HG02678 (cell line): ENCODE data around the gene POLR3K.

Source experiments
- ATAC-seq: cut with Tn5 transposase; IDR thresholded peaks from one replicate; pipeline ENCODE4 v1.9.1; 2021; ENCODE audit warnings: mild to moderate bottlenecking, moderate library complexity; ENCODE audit not compliant: unreplicated experiment

The POLR3K gene

GRCh38 chr16:66309-67182 is 13.1 kb upstream of the POLR3K start:
- no peak for ATAC-seq

- ATAC-seq, result no peak
Observed at GRCh38 chr16:65745-66144, 12.3 kb upstream of the POLR3K start.

DNA sequence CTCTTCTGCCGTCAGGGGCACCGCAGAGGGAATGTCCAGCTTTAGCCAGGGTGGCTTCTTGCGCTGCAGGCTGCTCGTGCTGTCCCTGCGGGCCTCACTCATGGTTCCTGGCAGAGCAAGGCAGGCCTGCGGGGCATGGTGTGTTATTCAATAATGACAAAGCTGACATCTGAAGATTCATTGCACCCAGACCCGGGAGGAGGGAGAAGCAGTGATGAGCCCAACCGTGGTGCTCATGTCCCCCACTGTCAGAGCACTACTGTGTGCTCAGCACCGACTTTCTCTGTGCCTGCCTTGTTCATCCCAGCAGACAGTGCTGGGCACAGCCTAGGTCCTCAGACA is 11.5 kb upstream of the POLR3K start:
- no peak for ATAC-seq

- no peak for ATAC-seq
Observed at GRCh38 chr16:63998-64913, 10.8 kb upstream of the POLR3K start.

DNA sequence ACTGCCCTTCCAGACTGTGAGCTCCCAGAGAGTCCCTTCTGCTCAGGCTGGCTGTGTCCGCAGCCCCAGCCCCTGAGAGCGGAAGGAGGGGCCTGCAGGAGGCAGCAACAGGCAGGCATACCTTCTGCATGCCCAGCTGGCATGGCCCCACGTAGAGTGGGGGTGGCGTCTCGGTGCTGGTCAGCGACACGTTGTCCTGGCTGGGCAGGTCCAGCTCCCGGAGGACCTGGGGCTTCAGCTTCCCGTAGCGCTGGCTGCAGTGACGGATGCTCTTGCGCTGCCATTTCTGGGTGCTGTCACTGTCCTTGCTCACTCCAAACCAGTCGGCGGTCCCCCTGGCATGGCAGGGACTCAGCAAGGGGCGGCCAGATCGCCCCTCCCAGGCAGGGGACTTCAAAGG is 10.1 kb upstream of the POLR3K start:
- ATAC-seq, result no peak

- no peak for ATAC-seq
Observed at GRCh38 chr16:62968-63391, 9.6 kb upstream of the POLR3K start.

DNA sequence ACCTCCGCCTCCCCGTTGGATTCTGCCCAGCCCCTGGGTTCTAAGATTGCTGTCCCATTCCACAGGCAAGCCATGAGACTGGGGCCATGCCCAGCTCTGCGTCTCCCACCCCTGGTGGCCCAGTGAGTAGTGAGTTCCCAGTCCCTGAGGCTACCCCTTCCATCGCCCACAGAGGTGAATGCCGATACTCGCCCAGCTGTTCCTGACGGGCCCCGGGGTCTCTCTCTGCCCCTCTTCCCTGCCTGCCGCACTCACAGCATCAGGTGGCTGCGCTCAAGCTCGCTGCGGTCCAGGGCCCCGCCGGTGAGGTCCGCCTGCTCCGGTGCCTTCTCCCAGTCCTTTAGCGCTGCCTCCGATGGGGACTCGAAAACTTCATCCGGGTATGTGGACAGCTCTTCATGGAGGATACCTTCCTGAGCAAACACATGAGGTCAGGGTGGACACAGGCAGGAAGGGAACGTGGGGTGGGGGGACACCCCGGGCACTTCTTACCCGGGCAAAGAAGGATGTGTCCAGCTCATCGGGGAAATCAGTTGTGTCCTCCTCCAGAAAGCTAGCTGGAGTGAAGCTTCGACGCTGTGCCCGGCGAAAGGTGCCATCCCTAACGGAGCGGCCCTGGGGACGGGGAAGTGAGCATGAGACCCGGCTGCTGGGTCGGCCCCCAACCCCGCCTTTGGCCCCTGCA is 9.0 kb upstream of the POLR3K start:
- ATAC-seq, result no peak

GRCh38 chr16:61879-62281 is 8.5 kb upstream of the POLR3K start:
- no peak for ATAC-seq

DNA sequence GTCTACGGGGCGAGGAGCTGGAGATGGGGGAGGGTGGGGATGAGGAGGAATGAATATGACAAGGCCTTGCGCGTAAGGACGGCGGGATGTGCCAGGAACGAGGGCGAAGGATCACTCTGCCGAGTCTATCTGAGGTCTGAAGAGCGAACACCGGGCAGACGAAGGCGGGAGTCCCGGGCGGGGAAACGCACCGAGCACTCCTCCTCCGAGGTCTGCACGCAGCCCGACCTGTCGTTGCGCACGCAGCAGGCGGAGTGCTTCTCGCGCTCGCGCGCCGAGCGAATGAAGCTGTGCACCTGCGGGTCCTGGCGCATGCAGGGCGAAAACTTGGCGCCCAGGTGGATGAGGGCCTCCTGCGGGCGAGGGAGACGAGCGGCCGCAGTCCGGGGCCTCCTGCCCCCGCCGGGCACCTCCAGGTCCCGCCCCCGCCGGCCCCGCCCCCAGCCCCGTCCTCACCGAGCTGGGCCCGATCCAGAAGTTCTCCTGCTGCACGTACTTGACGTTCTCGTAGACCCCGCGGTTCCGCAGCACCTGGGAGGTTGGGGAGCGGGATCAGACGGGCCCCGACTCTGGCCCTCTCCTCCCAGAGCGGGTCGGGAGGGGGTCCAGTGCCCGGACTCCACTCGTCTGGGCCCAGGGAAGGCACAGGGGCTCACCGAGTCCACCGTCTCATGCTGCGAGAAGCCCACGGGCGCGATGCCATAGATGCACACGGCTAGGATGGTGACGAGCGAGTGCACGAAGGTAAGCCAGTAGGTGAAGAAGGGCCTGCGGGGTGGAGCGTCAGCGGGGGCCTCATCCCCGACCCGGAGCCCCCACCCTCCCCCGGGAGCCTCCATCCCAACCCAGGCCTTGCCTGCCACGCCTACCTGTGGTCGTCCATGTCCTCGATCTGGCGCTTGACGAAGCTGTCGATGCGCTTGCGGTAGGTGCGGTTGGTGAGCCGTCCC is 7.8 kb upstream of the POLR3K start:
- no peak for ATAC-seq

GRCh38 chr16:60166-60565 is 6.8 kb upstream of the POLR3K start:
- ATAC-seq, result no peak

DNA sequence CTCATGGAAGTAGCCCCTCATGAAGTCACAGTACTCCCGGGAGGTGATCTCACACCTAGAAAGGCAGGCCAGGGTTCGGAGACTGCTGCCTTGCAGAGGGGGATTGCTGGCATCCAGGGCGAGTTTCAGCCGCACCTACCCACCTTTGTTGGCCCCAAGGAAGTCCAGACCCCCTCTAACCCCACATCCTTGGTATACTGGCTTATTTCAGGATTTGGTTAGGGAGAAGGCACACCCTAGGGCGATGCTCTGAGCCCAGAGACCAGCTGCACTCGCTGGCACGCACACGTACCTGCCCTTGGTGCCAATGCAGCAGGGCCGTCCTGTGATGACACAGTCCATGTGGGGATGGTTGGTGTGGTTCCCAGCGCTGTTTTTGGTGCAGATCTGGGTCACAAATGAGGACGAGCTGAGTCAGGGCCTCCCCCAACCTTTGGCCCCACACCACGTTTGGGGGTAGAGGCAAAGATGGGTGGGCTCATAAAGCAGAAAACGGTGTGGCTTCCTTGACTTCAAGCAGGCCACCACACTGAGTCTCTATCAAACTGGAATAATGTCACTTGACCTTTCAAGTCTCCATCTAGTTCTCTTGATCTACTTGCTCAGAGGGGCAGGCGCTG is 6.1 kb upstream of the POLR3K start:
- no peak for ATAC-seq

DNA sequence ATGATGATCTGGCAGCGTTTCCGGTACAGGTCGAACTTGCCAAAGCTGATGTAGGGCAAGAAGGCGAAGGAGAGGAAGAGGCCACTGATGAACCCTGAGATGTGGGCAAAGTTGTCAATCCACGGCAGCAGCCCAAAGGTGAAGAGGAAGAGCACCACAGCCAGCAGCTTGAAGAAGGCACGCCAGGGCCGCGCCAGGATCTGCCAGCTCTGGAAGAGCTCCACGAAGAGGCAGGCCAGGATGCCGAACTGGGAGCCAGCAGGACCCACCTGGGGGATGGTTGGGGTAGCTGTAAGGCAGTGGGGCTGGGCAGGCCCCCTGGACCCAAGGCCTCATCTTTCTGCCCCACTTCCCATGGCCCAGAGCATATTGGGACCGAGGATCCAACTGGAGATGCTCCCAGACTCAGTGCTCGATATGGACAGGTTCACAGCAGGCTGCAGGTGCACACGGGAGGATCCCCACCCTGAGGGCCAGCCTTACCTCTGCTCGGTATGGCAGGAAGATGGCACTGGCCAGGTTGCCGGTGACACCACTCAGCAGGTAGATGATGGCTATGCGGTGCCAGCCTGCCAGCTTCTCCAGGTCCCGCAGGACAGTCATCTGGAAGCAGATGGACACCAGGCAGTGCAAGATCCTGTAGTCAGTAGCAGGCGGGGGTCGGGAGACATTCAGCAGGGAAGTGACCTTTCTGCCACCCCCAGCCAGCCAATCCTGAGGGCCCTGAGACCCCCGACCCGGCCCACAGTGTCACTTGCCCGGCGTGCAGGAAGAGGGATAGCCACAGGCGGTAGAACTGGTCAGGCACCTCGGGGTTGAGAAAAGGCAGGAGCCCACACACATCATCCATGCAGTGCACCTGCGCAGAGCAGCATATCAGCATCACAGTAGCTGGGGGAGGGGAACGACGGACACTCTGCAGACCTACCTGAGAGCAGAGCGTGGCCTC is 5.4 kb upstream of the POLR3K start:
- no peak for ATAC-seq

DNA sequence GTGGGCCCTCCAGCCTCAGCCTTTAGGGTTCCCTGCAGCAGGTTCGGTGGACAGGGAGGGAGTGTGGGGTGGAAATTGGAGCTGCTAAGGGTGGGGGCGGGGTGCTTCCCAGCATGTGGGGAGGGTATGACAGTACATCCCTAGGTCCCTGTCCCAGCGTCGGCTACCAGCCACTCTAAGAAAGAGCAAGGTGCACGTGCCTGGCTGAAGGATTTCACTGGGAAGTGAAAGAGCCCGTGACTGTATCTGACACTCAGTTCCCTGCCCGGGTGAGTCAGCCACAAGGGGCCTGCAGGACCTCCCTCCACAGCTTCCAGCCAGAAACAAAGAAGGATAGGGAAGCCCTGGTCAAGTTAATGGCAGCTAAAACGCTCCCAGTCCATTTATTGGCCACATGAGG is 4.3 kb upstream of the POLR3K start:
- ATAC-seq, result no peak

- ATAC-seq, result no peak
Observed at GRCh38 chr16:56231-56927, 3.0 kb upstream of the POLR3K start.

DNA sequence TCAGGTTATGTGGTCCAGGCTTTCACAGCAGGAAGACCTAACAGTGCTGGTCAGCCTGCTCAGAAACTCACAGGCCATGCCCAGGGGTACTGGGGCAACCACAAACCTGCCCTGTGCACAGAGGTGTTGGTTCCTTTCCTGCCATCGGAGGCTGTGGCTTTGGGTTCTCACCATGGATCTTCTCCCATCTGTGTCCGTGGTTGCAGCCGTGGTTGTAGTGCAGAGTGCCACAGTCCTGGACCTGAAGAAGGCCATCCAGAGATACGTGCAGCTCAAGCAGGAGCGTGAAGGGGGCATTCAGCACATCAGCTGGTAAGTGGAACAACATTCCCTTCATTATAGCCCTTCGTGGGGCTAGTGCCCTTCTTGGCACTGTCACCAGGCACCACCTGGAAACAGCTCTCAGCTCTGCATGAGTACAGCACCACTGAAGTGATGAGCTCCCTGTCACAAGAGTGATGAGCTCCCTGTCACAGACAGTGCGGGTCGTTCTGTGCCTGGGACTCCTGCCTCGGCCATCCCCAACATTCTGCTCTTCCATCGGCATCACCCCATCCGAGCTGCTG is 2.2 kb upstream of the POLR3K start:
- no peak for ATAC-seq

DNA sequence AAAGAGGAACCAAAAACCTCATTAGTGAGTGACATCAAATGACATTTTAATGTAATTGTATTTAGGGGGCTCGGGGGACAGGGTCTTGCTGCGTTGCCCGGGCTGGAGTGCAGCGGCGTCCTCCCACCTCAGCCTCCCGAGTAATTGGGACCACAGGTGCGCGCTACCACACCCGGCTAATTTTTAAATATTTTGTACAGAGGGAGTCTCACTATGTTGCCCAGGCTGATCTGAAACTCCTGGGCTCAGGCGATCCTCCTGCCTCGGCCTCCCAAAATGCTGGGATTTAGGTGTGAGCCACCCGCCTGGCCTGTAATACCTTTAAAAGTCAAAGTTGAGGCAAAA is 801 bp upstream of the POLR3K start:
- ATAC-seq, result no peak

DNA sequence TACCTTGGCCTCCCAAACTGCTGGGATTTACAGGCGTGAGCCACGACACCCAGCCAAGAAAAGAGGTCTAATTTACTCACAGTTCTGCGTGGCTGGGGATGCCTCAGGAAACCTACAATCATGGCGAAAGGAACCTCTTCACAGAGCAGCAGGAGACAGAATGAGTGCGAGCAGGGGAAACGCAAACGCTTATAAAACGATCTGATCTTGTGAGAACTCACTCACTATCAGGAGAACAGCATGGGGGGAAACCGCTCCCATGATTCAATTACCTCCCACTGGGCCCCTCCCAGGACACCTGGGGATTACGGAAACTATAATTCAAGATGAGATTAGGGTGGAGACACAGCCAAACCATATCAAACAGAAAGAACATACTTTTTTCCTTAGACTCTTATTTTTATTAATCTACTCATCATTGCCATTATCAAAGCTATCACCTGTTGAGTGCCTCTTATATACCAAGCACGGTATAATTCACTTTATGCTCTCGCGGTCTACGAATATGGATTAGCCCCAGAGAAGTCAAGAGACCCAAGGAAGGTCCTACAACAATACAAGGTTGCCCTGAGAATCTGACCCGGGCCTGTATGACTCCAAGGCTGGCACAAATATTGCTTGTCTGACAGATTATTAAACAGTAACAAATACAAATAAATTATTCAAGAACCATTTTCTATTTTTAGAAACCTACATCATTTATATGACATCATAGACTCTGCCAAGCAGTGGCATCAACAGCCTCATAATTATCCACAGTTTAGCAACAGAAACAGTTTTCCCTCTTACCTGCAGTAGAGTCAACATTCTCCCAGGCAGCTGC is 2.4 kb downstream of the POLR3K start:
- ATAC-seq, result no peak
